KG1 (cell line): ENCODE data around the gene TXNRD3.

ENCODE experiments used
- DNase-seq: peaks from one replicate; lab custom pipeline; 2025; lab: John Stamatoyannopoulos, UW

The TXNRD3 gene

GRCh38 chr3:126672340-126672739 lies 17.4 kb upstream of the TXNRD3 start:
- no peak for DNase-seq

GRCh38 chr3:126671521-126671920 lies 16.6 kb upstream of the TXNRD3 start:
- DNase-seq: no peak

- no peak for DNase-seq
These were observed 13.8 kb upstream of the TXNRD3 start for GRCh38 chr3:126668450-126669401.

- DNase-seq: no peak
These were observed 12.9 kb upstream of the TXNRD3 start for GRCh38 chr3:126667631-126668449.

- no peak for DNase-seq
These were observed 12.0 kb upstream of the TXNRD3 start for GRCh38 chr3:126666658-126667528.

- no peak for DNase-seq
These were observed 11.2 kb upstream of the TXNRD3 start for GRCh38 chr3:126665959-126666657.

GRCh38 chr3:126665221-126665936 lies 10.5 kb upstream of the TXNRD3 start:
- DNase-seq: no peak

GRCh38 chr3:126664591-126665214 lies 9.8 kb upstream of the TXNRD3 start:
- DNase-seq: no peak

GRCh38 chr3:126663750-126664149 lies 8.8 kb upstream of the TXNRD3 start:
- no peak for DNase-seq

GRCh38 chr3:126663257-126663656 lies 8.3 kb upstream of the TXNRD3 start:
- DNase-seq: no peak

GRCh38 chr3:126661532-126662364 lies 6.8 kb upstream of the TXNRD3 start:
- DNase-seq: no peak

GRCh38 chr3:126659915-126660886 lies 5.3 kb upstream of the TXNRD3 start:
- no peak for DNase-seq

GRCh38 chr3:126658584-126658983 lies 3.7 kb upstream of the TXNRD3 start:
- DNase-seq: no peak

GRCh38 chr3:126657901-126658300 lies 3.0 kb upstream of the TXNRD3 start:
- no peak for DNase-seq

GRCh38 chr3:126656371-126657134 lies 1.6 kb upstream of the TXNRD3 start:
- DNase-seq: no peak

GRCh38 chr3:126655887-126656286 lies 963 bp upstream of the TXNRD3 start:
- no peak for DNase-seq

- no peak for DNase-seq
These were observed 5.3 kb downstream of the TXNRD3 start for GRCh38 chr3:126649556-126650092.
